ELR (cell line): ENCODE measurements around the gene ATP12A.

Experiments
- DNase-seq: peaks from one replicate; pipeline ENCODE4 v3.0.0-alpha.2; 2015; ENCODE audit warnings: low read depth

ATP12A gene

DNA sequence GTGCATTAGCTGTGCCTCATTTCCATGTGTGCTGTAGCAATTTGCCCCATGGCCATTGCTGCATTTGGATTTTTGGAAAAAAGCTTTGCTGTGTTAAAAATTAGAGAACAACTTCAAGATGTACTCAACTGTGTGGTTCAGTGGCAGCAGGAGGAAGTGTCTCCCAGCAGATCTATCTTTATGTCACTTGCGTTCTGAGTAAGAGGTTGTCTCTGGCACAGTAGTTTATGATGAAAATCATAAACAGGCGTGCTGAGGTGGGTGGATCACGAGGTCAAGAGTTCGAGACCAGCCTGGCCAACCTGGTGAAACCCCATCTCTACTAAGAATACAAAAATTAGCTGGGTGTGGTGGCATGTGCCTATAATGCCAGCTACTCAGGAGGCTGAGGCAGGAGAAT lies 54.7 kb downstream of the ATP12A start:
- no peak for DNase-seq

DNA sequence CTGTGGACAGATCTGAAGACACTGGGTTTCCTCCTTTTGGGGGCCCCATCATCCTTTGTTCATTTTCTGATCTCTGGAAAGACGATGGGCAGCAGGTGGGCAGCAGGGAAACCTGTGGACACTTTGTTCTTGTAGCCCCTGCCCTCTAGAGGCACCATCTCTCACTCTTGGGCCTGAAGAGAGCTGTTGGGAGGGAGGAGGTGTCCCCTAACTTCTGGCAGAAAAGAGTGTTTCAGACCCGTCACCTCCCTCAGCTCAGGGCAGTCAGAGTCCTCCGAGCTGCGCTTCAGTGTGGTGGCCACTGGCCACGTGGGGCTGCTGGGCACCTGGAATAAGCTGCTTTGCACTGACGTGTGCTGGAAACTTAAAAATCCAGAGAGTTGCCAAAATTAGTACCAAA lies 56.8 kb downstream of the ATP12A start:
- no peak for DNase-seq

DNA sequence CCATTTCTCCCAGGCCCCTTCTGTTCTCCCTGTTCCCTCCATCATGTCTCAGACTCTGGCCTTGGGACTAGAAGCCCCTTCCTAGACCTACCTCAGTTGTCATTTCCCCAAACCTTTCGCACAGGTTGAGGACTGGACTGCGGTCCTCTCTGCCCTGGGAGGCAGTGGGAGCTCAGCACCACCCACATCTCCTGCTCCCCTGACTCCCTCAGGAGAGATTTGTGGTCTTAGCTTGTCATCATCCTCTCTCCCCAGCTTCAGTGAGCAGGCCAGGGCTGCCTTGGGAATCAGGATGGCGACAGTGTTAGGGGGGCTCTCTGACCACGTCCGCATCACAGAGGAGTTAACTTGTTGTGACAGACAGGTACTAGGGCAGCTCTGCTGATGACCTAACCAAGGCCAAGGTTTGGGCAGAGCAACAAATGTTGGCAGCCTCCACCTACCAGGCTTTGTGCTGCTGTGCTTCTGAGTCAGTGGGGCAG lies 58.2 kb downstream of the ATP12A start:
- DNase-seq: no peak

DNA sequence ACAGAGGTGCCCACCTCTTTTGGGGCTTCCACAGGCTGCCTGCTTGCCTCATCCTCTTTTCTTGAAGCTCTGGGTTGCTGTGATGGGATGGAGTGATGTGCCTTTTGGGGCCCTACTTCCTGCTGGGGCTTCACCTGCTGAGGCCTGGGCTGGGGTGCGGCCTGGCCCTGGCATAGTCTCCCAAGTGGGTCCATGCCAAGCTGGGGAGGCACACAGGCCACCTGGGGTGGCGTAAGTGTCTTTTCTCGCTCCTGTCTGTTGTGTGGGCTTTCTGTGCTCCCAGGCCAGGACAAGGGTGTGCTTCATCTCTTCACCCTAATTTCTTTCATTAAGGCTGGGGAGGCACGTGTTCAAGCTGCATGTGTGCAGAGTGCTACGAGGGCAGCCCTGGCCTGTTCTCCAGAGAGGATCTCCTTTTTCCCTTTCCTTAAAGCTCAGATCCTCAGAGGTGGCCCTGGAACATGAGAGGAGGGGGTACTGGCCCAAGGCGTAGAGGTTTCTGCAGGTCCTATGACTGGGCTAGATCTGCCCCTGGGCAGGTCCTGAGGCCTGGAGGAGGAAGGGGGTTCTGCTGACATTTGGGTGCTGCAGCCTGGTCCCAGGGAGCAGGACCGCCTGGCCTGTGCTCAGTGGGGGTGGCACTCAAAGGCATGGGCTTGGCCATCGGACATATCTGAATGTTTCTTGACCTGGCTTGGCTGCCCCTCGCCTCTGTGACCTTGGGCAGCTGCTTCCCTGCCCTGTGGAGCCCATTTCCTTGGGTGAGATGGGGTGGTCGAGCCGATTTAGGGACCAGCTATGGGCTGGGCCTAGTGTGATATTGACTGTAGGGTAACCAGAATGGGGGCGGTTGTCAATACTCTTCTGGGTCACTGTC lies 60.0 kb downstream of the ATP12A start:
- DNase-seq: no peak

DNA sequence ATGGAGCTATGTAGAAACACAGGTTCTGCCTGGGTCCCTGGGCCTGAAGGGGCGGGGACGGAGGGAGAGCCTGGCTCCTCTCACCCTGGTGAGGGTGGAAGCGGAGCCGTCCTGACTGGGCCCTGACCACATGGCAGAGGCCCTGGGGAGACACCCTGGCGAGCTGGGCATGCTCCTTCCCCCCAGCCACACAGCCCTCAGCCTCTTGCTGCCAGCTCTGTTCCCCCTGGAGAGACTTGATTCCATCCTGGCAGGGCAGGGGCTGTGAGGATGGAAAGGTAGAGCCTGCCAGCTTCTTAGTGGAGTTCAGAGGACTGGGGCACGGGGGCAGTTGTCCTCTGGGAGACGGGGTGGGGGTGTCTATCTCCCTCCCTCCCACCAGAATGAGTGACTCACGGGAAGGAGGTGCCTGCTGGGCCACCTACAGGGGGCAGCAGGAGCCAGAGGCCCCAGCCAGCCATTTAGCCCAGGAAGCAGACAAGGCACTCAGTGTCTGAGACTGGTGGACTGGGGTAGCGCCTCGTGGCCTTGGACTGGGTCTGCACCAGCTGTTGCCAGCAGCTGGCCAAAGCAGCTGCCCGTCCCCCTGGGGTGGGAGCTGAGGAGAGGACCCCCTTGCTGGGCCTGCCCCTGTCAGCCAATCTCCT lies 60.9 kb downstream of the ATP12A start:
- peak; percentile 14 for DNase-seq

DNA sequence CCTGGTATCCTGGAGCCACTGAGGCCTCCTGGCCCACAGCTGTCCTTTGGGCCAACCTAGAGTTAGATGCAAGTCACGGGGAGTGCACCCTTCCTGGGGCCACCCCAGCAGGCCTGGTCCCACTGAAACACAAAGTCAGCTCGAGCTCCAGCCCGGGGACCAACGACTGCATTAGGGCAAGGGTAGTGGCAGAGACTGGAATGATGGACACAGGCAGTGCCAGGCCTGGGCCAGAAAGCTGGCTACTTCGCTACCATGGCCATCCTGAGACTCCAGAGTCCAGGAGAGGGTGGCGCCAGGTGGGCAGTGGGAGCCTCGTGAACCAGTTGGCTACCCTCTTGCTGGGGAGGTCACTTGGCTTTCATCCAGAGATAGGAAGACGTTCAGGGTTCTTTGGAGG lies 61.6 kb downstream of the ATP12A start:
- DNase-seq: no peak

DNA sequence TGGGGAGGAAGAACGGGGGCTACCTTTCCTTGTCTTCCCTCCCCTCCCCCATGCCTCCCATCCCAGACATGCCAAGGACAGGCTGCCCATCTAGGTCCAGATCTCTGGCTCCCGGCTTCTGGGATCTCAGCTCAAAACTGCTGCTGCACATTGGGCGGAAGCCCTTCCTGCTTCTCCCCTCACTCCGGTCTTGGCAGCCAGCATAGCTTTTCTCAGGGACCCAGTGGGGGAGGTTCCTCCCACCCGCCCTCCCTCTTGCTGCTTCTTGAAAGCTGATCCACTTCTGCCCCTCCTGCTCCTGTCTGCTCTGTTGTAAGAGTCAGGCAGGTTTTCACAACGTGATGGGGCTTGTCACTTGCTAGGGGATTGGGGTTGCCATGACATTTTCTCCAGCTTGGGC lies 62.1 kb downstream of the ATP12A start:
- DNase-seq: no peak

DNA sequence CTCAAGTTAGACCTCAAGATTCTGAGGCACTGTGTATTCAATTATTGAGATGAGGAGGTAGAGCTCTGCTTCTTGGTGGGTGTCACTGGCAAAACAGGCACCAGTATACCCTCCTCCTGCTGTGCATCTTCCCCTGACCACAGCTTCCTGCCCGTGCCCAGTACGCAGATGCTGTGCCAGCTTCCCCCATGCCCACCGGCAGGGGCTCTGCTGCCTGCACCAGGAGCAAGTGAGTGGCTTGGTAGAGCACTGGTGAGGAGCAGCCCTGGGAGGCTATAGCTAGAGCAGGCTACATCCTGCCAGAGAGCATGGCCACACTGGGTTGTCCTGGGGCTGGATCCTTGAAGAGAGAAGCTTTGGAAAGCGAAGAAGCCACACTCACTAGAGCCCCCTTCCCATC lies 62.8 kb downstream of the ATP12A start:
- no peak for DNase-seq

DNA sequence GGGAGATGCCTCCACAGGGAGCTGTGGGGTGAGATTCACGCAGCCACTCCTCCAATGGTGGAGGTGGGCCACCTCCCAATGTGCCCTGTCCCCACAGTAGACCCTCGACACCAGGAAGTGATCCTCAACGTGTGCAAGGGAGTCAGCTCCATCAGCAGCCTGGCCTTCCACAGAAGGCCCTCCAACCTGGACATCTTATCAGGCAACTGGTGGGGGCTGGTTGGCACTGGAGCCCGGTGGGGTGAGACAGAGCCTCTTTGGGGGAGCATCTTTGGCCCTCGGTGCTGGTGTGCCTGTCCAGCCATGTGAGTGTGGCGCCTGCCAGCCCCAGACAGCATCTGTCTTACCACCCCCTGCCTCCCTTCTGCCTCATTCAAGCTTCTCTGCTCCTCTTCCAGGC lies 64.0 kb downstream of the ATP12A start:
- no peak for DNase-seq

DNA sequence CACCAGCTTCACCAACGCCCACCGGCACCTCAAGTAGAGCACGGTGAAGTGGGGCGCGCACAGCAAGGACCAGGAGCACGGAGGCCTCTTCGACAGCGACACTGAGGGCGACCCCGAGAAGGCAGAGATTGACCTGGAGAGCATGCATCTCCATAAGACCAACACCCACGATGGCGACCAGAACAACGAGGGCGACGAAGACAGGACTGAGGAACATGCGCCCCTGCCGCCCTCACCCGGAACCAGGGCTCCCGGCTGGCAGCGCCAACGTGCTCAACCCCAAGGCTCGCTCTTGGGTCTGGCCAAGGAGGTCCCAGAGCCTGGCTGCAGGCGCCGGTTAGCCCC lies 65.3 kb downstream of the ATP12A start:
- DNase-seq: no peak

DNA sequence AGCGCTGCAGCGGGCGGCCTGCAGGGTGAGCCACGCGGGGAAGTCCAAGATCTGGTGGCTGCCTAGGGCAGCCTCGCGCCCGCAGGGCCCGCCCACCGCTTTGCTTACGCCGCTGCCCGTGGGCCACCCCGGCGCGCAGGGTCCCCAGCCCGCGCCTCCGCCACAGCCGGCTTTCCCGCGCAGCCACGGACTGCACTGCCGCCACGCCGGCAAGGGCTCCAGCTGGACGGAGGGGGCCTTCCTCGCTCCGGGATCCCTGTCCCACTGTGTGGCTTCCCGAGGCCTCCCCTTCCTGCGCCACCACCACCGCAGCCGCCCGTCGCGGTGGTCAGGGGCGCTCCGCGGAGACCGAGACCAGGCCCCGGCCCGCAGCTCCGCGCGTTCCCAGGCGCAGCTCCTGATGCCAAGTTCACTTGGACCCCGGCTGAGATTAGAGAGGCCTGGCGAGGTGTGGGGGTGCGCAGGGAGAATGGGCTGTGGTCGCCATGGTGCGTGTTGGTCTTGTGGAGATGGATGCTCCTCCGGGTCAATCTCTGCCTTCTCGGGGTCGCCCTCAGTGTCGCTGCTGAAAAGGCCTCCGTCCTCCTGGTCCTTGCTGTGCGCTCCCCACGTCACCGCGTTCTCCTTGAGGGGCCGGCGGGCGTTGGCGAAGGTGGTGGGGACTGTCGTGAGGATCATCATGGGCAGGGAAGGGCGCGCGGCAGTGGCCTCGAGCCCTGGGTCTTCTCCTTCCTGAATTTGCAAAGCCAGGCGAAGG lies 65.8 kb downstream of the ATP12A start:
- no peak for DNase-seq

DNA sequence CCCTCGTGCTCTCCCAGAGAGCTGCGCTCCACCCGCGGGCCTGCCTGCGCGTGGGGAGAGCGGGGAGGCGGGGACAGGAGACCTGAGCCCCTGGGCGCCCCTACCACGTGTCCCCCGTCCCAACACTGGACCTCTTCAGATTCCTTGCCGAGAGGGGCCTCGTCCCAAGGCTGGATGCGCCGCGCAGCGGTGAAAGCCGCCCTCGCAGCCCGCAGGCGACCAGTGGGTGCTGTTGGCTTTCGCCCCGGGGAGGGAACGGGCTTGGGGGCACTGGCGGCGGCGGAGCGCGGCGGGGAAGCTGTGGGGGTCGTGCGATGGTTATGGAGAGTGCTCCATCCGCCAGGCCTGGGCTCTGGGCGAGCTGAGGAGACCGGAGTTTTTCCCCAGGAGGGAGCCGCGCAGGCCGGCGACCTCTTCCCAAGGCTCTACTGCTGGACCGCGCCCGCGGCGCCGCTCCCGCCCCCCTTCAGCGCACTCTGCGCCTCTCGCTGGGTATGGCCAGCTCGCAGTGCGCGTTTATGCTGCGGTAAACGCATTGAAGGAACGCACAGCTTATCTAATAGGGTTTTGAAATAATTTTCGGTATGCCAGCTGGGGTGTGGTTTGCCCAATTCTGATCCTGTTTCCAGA lies 66.5 kb downstream of the ATP12A start:
- DNase-seq: peak; percentile 15

DNA sequence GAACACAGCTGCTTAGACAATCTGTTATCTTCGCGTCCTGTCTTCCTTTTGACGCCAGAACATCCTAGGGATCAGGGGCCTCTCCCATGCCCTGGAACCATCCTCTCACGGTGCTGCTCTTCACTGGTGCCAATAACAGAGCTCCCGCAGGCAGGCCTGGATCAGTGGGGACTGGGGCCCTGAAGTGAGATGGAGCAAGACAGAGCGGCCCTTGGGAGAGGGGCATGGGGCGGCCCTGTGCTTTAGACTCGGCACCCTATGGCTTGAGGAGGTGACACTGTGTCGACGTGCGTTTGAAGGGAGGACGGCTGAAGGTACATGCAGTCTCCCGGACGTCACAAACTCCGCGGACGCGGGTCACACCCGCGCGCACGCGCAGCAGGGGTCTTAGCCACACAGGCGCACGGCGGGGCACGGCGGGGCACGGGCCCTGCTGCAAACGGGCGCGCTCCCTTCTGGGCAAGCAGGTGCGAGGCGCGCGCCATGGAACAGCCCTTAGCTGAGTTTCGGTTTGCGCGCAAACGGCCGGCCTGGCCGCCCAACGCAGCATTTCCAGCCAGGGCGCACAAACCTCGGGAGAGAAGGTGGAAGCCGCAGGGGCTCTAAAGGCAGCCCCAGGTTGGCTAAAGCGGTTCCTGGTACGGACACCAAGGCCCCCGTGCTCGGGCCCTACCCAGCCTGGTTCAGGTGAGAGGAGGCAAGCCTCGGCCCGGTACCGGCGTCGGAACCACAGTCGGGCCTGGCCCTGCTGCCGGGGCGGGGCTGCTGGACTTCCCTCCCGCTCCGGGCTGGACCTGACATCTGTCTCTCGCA lies 67.2 kb downstream of the ATP12A start:
- peak; percentile 19 for DNase-seq

DNA sequence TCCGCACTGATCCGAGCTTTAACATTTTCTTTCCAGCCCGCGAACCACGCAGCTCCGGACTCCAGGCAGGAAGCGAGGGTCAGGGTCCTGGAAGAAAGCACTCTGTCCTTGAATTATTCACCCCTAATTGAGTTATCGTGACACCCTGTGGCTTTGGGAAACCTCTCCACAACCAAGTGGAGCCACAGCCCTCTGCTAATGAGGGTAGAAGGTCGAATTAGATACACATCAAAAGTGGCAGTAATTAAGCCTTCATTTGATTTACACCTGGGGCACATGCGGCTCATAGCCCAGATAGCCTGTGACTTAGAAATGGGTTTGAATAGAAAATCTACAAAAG lies 67.8 kb downstream of the ATP12A start:
- no peak for DNase-seq

DNA sequence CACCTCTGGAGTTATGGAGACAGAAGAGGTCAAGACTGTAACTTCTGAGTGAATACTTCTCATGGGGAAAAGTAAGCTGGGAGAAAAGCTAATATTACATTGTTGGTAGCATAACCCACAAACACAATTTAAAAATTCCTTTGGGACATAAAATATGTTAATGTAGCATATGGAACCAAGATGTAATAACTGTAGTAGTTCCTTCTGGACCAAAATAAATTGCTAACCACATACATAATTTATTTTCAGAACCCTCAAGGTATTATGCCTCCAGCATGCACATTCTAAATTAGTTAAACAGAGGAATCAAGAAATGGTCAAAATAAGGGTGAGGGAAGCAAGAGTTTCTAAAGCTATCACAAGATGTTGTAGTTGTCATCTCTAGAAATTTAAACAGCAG lies 79.0 kb downstream of the ATP12A start:
- no peak for DNase-seq
